ENCODE measurements around the gene GFRA3.

The GFRA3 gene

DNA sequence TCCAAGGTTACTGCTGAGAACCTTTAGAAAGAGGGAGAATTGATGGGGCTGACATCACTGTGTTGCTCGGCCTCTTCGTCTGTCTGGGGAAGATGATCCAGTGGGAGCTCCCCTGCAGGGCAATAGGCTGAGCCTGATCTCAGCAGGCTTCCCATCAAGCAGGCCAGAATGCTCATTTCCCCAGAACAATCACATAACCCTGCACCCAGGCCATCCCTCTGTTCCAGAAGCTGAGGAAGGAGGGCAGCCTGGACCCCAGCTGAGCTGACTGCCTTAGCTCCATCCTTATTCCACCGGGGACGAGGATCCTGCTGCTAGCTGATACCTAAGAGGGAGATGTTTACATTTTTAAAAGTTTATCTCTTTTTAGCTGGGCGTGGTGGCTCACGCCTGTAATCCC lies 49.7 kb downstream of the GFRA3 start:
- POLR2A ChIA-PET, result no interaction called here
- Histone ChIP-seq H3K36me3 (ENCODE audit: control insufficient read depth in 2 of 2, insufficient read depth in 1 of 2, low read length in 2 of 2) (no peaks in the 10 kb centered on the region), H3K4me1 (ENCODE audit: control insufficient read depth, insufficient read depth, low read length) (no peaks in the 10 kb centered on the region), H3K9me3 (ENCODE audit: control insufficient read depth, insufficient read depth, low read depth, low read length) (no peaks in the 10 kb centered on the region), H3K27ac (ENCODE audit: extremely low read depth, low read depth, low read length) (no peak overlapping the region), H3K4me3 (ENCODE audit: low read depth, low read length) (no peak overlapping the region)
- no peak for TF ChIP-seq KLF9 (tag by site-specific recombination; IDR thresholded peaks at IDR 0.05; ENCODE audit: low read depth)
- peak; percentile 42; the same call in 1 of the 2 replicates for TF ChIP-seq GLIS1 (tag by site-specific recombination; IDR thresholded peaks at IDR 0.05)
- peak; percentile 73 for TF ChIP-seq ZIC2 (tag by site-specific recombination; IDR thresholded peaks at IDR 0.05)
- no peak for TF ChIP-seq TRIM28 (IDR thresholded peaks at IDR 0.05; ENCODE audit: borderline replicate concordance, low read length)
- CTCF ChIA-PET, result interaction anchor here (0.6 to 4.8 kb wide), 4 partner anchors 10 to 128 kb away, joined by 3 to 88 read pairs (median 21); partner anchors contain the start of gene KDM3B

- TF ChIP-seq IKZF3 (tag by site-specific recombination; IDR thresholded peaks at IDR 0.05), result no peak
- no peak for TF ChIP-seq ZNF146 (tag by site-specific recombination; IDR thresholded peaks at IDR 0.05)
- no peak for TF ChIP-seq ZNF362 (tag by site-specific recombination; IDR thresholded peaks at IDR 0.05)
- no peak for TF ChIP-seq HOXD13 (CRISPR knock-in tag; IDR thresholded peaks at IDR 0.05; ENCODE audit: borderline replicate concordance)
- TF ChIP-seq ZNF645 (tag by site-specific recombination; IDR thresholded peaks at IDR 0.05), result no peak
- TF ChIP-seq ZNF202 (tag by site-specific recombination; IDR thresholded peaks at IDR 0.05; ENCODE audit: borderline replicate concordance), result no peak
- TF ChIP-seq CTCF (tag by site-specific recombination; IDR thresholded peaks at IDR 0.05), result no peak
- TF ChIP-seq KLF10 (tag by site-specific recombination; IDR thresholded peaks at IDR 0.05), result no peak
- no peak for TF ChIP-seq ZNF10 (tag by site-specific recombination; IDR thresholded peaks at IDR 0.05)
- TF ChIP-seq ZBTB21 (tag by site-specific recombination; IDR thresholded peaks at IDR 0.05), result no peak
- no peak for TF ChIP-seq ZBTB7A (tag by site-specific recombination; IDR thresholded peaks at IDR 0.05; ENCODE audit: low read depth)
- Histone ChIP-seq H3K9me3 (ENCODE audit: control insufficient read depth, insufficient read depth, low read depth, low read length) (no peaks in the 10 kb centered on the region), H3K27ac (ENCODE audit: extremely low read depth, low read depth, low read length) (no peak overlapping the region), H3K4me1 (ENCODE audit: control insufficient read depth, insufficient read depth, low read length) (no peaks in the 10 kb centered on the region), H3K4me3 (ENCODE audit: low read depth, low read length) (no peak overlapping the region), H3K36me3 (ENCODE audit: control insufficient read depth in 2 of 2, insufficient read depth in 1 of 2, low read length in 2 of 2) (no peaks in the 10 kb centered on the region)
- ChIA-PET POLR2A (interaction anchor here (0.6 to 1.2 kb wide), 2 partner anchors 59 to 97 kb away, joined by 3 to 6 read pairs; no protein-coding TSS in a partner anchor), CTCF (interaction anchor here (0.6 to 4.8 kb wide), 27 partner anchors 9 to 280 kb away, joined by 3 to 88 read pairs (median 5); partner anchors contain the start of genes CDC23, FAM53C, GFRA3 and KDM3B)
These were observed 50.9 kb downstream of the GFRA3 start for GRCh38 chr5:138223532-138223931.

DNA sequence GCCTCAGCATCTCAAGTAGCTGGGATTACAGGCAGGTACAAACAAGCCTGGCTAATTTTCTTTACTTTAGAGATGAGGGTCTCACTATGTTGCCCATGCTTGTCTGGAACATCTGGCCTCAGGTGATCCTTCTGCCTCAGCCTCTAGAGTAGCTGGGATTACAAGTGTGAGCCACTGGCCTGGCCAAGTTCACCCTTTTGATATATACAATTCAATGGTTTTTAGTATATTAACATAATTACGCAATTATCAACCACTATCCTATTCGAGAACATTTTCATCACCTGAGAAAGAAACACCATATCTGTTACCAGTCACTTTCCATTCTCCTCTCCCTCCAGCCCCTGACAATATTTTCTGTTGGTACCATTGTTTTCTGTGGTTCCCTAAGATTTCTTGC lies 57.6 kb downstream of the GFRA3 start:
- POLR2A ChIA-PET, result no interaction called here
- Histone ChIP-seq H3K9me3 (ENCODE audit: control insufficient read depth, insufficient read depth, low read depth, low read length) (no peaks in the 10 kb centered on the region), H3K4me1 (ENCODE audit: control insufficient read depth, insufficient read depth, low read length) (peaks cover 6% of the 10 kb centered on the region; the same call in 1 of the 2 replicates), H3K36me3 (ENCODE audit: control insufficient read depth in 2 of 2, insufficient read depth in 1 of 2, low read length in 2 of 2) (0 out of 3 replicates have a peak, but pooled peaks cover 0 to 4% of the 10 kb centered on the region in 2 experiments), H3K27ac (ENCODE audit: extremely low read depth, low read depth, low read length) (no peak overlapping the region), H3K4me3 (ENCODE audit: low read depth, low read length) (no peak overlapping the region)
- CTCF ChIA-PET, result interaction anchor here (1.0 to 1.3 kb wide), 3 partner anchors 59 to 137 kb away, joined by 3 to 4 read pairs (median 4); no protein-coding TSS in a partner anchor
- TF ChIP-seq ZNF645 (tag by site-specific recombination; IDR thresholded peaks at IDR 0.05), result no peak
- no peak for TF ChIP-seq PRDM6 (tag by site-specific recombination; IDR thresholded peaks at IDR 0.05)
- no peak for TF ChIP-seq CTCF (tag by site-specific recombination; IDR thresholded peaks at IDR 0.05)
- TF ChIP-seq ZNF426 (tag by site-specific recombination; IDR thresholded peaks at IDR 0.05), result no peak
- TF ChIP-seq ZNF843 (tag by site-specific recombination; IDR thresholded peaks at IDR 0.05), result no peak
- no peak for TF ChIP-seq ZNF350 (tag by site-specific recombination; IDR thresholded peaks at IDR 0.05)
- TF ChIP-seq SP2 (tag by site-specific recombination; IDR thresholded peaks at IDR 0.05), result no peak
- no peak for TF ChIP-seq ZEB2 (tag by site-specific recombination; IDR thresholded peaks at IDR 0.05)
- no peak for TF ChIP-seq ZNF391 (tag by site-specific recombination; IDR thresholded peaks at IDR 0.05; ENCODE audit: borderline replicate concordance, low read depth)
- TF ChIP-seq WT1 (tag by site-specific recombination; IDR thresholded peaks at IDR 0.05), result no peak

Measured in HEK293 (cell line).